HCT116 (cell line): ENCODE measurements around the gene CWC27.

ENCODE experiments used
- ELF1 ChIP-seq: IDR thresholded peaks from 2 replicates; pipeline ENCODE4 v1.6.1; 2012; ENCODE audit warnings: low read depth, borderline replicate concordance
- POLR2AphosphoS5 ChIP-seq: IDR thresholded peaks from 2 replicates; pipeline ENCODE4 v1.6.1; 2011; ENCODE audit warnings: mild to moderate bottlenecking, low read depth, low read length, moderate library complexity
- SP1 ChIP-seq: IDR thresholded peaks from 2 replicates; pipeline ENCODE4 v1.6.1; 2012; ENCODE audit warnings: low read depth
- TF ChIP-seq, protein P1 (sequence below), 3 experiments: fragments of 200-600 bp in 1 of 3; sonication (generic) in 1 of 3; IDR thresholded peaks in 2 of 3; conservative IDR thresholded peaks in 1 of 3; 2 replicates each; pipeline ENCODE4 v1.5.1; 2012 to 2017; ENCODE audit warnings: low read depth in 2 of 3, low read length in 2 of 3, antibody characterized with exemption in 1 of 3, borderline replicate concordance in 1 of 3, control low read depth in 1 of 3, mild to moderate bottlenecking in 1 of 3, mixed read lengths in 1 of 3, mixed run types in 1 of 3, moderate library complexity in 1 of 3; ENCODE audit not compliant: insufficient read depth in 1 of 3
- TF ChIP-seq, protein P2 (sequence below): IDR thresholded peaks from 2 replicates; pipeline ENCODE4 v1.6.1; 2012; ENCODE audit warnings: low read depth
- TF ChIP-seq, protein P3 (sequence below): IDR thresholded peaks from 2 replicates; pipeline ENCODE4 v1.6.1; 2012

DNA sequence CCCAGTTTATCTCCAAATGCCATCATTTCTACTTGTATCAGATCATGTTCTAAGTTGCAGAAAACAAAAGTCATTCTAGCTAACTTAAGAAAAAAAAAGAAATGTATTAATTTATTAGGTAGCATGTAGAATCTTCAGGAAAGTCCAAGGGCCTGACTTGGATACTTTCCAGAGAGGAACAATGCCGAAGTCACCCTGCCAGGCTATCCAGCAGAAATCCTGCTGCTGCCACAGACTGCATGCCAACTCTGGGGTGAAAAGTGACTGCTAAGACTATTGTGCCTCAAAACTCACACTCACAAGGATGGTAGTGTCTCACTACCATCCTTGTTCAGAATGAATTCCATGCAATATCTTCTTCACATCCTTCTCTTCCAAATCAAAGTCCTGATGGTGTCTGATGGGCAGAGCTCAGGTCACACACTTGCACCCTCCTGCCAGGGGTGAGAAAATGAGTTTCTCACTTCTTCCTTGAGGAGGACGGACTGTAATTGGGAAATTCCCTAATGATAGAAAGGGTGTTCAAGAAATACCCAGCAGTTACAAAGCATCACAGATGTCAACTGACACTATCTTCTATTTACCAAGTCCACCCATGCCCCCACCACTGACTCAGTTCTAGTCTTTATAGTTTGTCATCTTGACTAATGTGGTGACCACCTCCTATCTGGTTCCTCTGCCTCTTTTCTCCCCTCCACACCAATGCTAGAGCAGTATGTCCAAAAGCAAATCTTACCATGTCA is 279.4 kb downstream of the CWC27 start:
- no peak for TF ChIP-seq SP1
- TF ChIP-seq ELF1 = no peak
- TF ChIP-seq, protein P1, sequence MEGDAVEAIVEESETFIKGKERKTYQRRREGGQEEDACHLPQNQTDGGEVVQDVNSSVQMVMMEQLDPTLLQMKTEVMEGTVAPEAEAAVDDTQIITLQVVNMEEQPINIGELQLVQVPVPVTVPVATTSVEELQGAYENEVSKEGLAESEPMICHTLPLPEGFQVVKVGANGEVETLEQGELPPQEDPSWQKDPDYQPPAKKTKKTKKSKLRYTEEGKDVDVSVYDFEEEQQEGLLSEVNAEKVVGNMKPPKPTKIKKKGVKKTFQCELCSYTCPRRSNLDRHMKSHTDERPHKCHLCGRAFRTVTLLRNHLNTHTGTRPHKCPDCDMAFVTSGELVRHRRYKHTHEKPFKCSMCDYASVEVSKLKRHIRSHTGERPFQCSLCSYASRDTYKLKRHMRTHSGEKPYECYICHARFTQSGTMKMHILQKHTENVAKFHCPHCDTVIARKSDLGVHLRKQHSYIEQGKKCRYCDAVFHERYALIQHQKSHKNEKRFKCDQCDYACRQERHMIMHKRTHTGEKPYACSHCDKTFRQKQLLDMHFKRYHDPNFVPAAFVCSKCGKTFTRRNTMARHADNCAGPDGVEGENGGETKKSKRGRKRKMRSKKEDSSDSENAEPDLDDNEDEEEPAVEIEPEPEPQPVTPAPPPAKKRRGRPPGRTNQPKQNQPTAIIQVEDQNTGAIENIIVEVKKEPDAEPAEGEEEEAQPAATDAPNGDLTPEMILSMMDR (IDR thresholded peaks at IDR 0.05 in 2 of 3, conservative IDR thresholded peaks at IDR 0.05 in 1 of 3; ENCODE audit: borderline replicate concordance in 1 of 3, insufficient read depth in 1 of 3, low read depth in 2 of 3, low read length in 2 of 3) = no peak
- TF ChIP-seq, protein P2, sequence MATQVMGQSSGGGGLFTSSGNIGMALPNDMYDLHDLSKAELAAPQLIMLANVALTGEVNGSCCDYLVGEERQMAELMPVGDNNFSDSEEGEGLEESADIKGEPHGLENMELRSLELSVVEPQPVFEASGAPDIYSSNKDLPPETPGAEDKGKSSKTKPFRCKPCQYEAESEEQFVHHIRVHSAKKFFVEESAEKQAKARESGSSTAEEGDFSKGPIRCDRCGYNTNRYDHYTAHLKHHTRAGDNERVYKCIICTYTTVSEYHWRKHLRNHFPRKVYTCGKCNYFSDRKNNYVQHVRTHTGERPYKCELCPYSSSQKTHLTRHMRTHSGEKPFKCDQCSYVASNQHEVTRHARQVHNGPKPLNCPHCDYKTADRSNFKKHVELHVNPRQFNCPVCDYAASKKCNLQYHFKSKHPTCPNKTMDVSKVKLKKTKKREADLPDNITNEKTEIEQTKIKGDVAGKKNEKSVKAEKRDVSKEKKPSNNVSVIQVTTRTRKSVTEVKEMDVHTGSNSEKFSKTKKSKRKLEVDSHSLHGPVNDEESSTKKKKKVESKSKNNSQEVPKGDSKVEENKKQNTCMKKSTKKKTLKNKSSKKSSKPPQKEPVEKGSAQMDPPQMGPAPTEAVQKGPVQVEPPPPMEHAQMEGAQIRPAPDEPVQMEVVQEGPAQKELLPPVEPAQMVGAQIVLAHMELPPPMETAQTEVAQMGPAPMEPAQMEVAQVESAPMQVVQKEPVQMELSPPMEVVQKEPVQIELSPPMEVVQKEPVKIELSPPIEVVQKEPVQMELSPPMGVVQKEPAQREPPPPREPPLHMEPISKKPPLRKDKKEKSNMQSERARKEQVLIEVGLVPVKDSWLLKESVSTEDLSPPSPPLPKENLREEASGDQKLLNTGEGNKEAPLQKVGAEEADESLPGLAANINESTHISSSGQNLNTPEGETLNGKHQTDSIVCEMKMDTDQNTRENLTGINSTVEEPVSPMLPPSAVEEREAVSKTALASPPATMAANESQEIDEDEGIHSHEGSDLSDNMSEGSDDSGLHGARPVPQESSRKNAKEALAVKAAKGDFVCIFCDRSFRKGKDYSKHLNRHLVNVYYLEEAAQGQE = no peak
- TF ChIP-seq POLR2AphosphoS5 = no peak
- TF ChIP-seq, protein P3, sequence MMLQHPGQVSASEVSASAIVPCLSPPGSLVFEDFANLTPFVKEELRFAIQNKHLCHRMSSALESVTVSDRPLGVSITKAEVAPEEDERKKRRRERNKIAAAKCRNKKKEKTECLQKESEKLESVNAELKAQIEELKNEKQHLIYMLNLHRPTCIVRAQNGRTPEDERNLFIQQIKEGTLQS = no peak
